ENCODE results near the gene SCD. TPM values are rescaled to one million over a fixed set of nuclear protein-coding genes. Genes with fewer than 3 reads are reported as not detected.

SCD gene
- total RNA-seq, 4 donors from 2014 or later = 226 to 2,147 (median 965) TPM

- no peak for TF ChIP-seq CTCF (IDR thresholded peaks at IDR 0.05; ENCODE audit: low read depth)
Observed at GRCh38 chr10:100357059-100357858, 10.2 kb downstream of the SCD start.

- TF ChIP-seq CTCF (IDR thresholded peaks at IDR 0.05; ENCODE audit: low read depth) = no peak
Observed at GRCh38 chr10:100359030-100359432, 12.0 kb downstream of the SCD start.

GRCh38 chr10:100359529-100360150 lies 12.6 kb downstream of the SCD start:
- TF ChIP-seq CTCF (IDR thresholded peaks at IDR 0.05; ENCODE audit: low read depth) = no peak

- no peak for TF ChIP-seq CTCF (IDR thresholded peaks at IDR 0.05; ENCODE audit: low read depth)
Observed at GRCh38 chr10:100360234-100360633, 13.2 kb downstream of the SCD start.

- TF ChIP-seq CTCF (IDR thresholded peaks at IDR 0.05; ENCODE audit: low read depth) = no peak
Observed at GRCh38 chr10:100362570-100363496, 15.8 kb downstream of the SCD start.

GRCh38 chr10:100364175-100364574 lies 17.1 kb downstream of the SCD start:
- no peak for TF ChIP-seq CTCF (IDR thresholded peaks at IDR 0.05; ENCODE audit: low read depth)

Measured in subcutaneous adipose tissue (tissue), 4 donors.